ENCODE results near the gene FAM210A. TPM values are rescaled to one million over a fixed set of nuclear protein-coding genes. Genes with fewer than 3 reads are reported as not detected.
"Not testable (repeated sequence)": the region's sequence is repeated elsewhere in the genome, so short reads cannot be mapped to it uniquely, and the experiment has no call there.

The FAM210A gene
- polyA plus RNA-seq, 1 donor from 2014 or later: 16.5 TPM

DNA sequence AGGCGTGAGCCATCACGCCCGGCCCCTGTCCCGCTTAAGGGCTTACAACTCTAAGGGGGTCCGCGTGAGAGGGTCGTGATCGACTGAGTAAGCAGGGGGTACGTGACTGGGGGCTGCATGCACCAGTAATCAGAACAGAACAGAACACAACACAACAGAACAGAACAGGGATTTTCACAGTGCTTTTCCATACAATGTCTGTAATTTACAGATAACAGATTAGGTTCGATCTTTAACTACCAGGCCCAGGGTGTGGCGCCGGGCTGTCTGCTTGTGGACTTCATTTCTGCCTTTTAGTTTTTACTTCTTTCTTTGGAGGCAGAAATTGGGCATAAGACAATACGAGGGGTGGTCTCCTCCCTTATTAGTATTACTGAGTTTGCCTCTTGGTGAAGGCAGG lies 49.0 kb downstream of the FAM210A start:
- not testable (repeated sequence) for H3K27me3 Mint-ChIP-seq, H3K27ac Mint-ChIP-seq, H3K36me3 Mint-ChIP-seq, H3K9me3 Mint-ChIP-seq, H3K4me3 Mint-ChIP-seq, H3K4me1 Mint-ChIP-seq

DNA sequence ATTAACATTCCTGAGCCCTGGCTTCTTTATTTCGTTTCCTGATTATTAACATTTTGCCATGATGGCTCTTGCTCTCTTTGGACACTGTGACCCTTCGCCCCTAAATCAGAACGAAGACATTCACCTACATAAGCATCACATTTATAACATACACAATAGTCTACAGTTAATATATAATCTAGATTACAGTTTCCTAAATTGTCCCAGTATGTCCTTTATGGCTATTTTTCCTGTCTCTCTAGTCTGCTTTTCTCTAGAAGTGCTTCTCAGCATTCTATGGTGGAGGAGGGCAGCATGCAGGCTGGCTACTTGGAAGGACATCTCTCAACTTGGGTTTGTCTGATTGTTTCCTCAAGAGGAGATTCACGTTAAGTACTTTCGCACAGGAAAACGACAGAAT lies 49.9 kb downstream of the FAM210A start:
- peaks cover 3% of the 10 kb centered on the region for H3K36me3 Mint-ChIP-seq
- H3K27ac Mint-ChIP-seq: no peak overlapping the region
- peak overlapping the region in 1 of 4 donors; percentile 23 for H3K4me3 Mint-ChIP-seq
- H3K27me3 Mint-ChIP-seq: no peaks in the 10 kb centered on the region
- no peaks in the 10 kb centered on the region for H3K9me3 Mint-ChIP-seq
- H3K4me1 Mint-ChIP-seq: peaks cover 2 to 5% (median 4%) of the 10 kb centered on the region in 3 donors

GRCh38 chr18:13672657-13673056 lies 53.7 kb downstream of the FAM210A start:
- no peaks in the 10 kb centered on the region for H3K27me3 Mint-ChIP-seq
- H3K4me1 Mint-ChIP-seq: peaks cover 0 to 5% (median 4%) of the 10 kb centered on the region in 3 donors
- H3K27ac Mint-ChIP-seq: peak overlapping the region in 1 of 3 donors; percentile 50
- peaks cover 9% of the 10 kb centered on the region for H3K36me3 Mint-ChIP-seq
- H3K9me3 Mint-ChIP-seq: peaks cover 0 to 1% (median 0%) of the 10 kb centered on the region in 3 donors
- no peak overlapping the region for H3K4me3 Mint-ChIP-seq

GRCh38 chr18:13661779-13662256 lies 64.5 kb downstream of the FAM210A start:
- Mint-ChIP-seq H3K27ac (no peak overlapping the region), H3K27me3 (peaks cover 2% of the 10 kb centered on the region), H3K4me3 (no peak overlapping the region), H3K9me3 (no peaks in the 10 kb centered on the region), H3K36me3 (peaks cover 9% of the 10 kb centered on the region), H3K4me1 (no peaks in the 10 kb centered on the region)

- Mint-ChIP-seq H3K27ac (no peak overlapping the region), H3K27me3 (peaks cover 2% of the 10 kb centered on the region), H3K4me1 (no peaks in the 10 kb centered on the region), H3K9me3 (no peaks in the 10 kb centered on the region), H3K4me3 (no peak overlapping the region), H3K36me3 (peaks cover 7% of the 10 kb centered on the region)
Observed at GRCh38 chr18:13661051-13661778, 65.1 kb downstream of the FAM210A start.

- no peak overlapping the region for H3K27ac Mint-ChIP-seq
- H3K4me1 Mint-ChIP-seq: no peaks in the 10 kb centered on the region
- H3K4me3 Mint-ChIP-seq: no peak overlapping the region
- no peaks in the 10 kb centered on the region for H3K9me3 Mint-ChIP-seq
- H3K27me3 Mint-ChIP-seq: peaks cover 2% of the 10 kb centered on the region
- H3K36me3 Mint-ChIP-seq: peaks cover 7% of the 10 kb centered on the region
Observed at GRCh38 chr18:13660510-13660909, 65.8 kb downstream of the FAM210A start.

- H3K27me3 Mint-ChIP-seq: peaks cover 2% of the 10 kb centered on the region
- no peak overlapping the region for H3K27ac Mint-ChIP-seq
- H3K36me3 Mint-ChIP-seq: peaks cover 7% of the 10 kb centered on the region
- H3K4me1 Mint-ChIP-seq: no peaks in the 10 kb centered on the region
- H3K4me3 Mint-ChIP-seq: no peak overlapping the region
- no peaks in the 10 kb centered on the region for H3K9me3 Mint-ChIP-seq
Observed at GRCh38 chr18:13658436-13659204, 67.7 kb downstream of the FAM210A start.

- Mint-ChIP-seq H3K27ac (peak overlapping the region in 1 of 3 donors; percentile 17), H3K27me3 (peaks cover 2% of the 10 kb centered on the region), H3K9me3 (no peaks in the 10 kb centered on the region), H3K4me1 (no peaks in the 10 kb centered on the region), H3K36me3 (peaks cover 2% of the 10 kb centered on the region), H3K4me3 (no peak overlapping the region)
Observed at GRCh38 chr18:13657974-13658373, 68.4 kb downstream of the FAM210A start.

- H3K27ac Mint-ChIP-seq: peak overlapping the region in 1 of 3 donors; percentile 66
- no peak overlapping the region for H3K4me3 Mint-ChIP-seq
- H3K9me3 Mint-ChIP-seq: no peaks in the 10 kb centered on the region
- no peaks in the 10 kb centered on the region for H3K4me1 Mint-ChIP-seq
- peaks cover 2% of the 10 kb centered on the region for H3K27me3 Mint-ChIP-seq
- no peaks in the 10 kb centered on the region for H3K36me3 Mint-ChIP-seq
Observed at GRCh38 chr18:13653746-13654433, 72.5 kb downstream of the FAM210A start.

DNA sequence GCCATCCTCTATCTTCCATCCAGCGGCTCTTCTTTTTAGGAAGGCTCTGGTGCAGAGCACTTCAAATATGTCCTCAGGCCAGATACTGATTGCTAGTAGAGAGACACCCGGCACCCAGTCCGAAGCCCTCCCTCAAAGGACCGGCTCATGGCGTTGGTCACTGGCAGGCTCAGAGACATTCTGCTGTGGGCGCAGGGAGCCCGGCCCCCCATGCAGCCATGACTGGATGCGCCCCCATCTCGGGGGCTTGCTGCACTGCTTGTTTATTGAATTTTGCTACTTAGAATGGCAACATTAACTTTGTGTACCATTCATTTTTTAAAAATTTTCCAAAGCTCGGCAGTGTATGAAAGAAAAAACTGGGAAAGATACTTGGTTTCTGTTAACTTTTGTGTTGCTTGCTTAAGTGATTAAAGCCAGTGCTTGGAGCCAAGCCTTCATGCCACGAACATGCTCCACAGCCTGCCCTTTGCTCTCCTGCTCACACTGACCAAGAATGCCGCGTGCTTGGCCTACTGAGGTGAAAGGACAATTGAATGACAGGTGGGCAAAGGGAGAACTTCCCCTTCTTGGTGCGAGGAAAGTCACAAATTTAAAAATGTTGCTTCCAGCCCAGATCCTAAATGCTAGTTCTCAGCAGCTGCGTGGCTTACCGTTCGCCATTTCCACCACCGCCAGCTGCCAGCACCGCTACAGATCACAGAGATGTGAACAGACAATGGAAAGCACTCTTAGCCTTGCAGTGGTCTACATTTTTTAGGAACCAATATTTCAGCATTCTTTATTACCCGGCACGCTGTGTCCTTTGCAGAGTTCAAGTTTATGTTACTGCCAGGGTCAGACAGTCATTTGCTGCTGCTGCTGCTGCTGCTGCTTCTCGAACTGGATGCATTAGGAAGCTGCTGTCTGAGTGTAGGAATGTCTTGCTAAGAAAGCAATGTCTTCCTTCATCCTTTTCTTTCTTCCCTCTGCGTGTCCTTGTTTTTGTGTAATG lies 76.7 kb downstream of the FAM210A start:
- Mint-ChIP-seq H3K4me3 (no peak overlapping the region), H3K4me1 (peaks cover 0 to 1% (median 0%) of the 10 kb centered on the region in 3 donors), H3K27me3 (no peaks in the 10 kb centered on the region), H3K9me3 (no peaks in the 10 kb centered on the region), H3K36me3 (peaks cover 15% of the 10 kb centered on the region), H3K27ac (peak overlapping the region in 1 of 3 donors; percentile 24)

GRCh38 chr18:13647761-13648160 lies 78.6 kb downstream of the FAM210A start:
- H3K27ac Mint-ChIP-seq: no peak overlapping the region

GRCh38 chr18:13646633-13647032 lies 79.7 kb downstream of the FAM210A start:
- H3K27me3 Mint-ChIP-seq: no peaks in the 10 kb centered on the region

More at GRCh38 chr18:13647761-13648160, 78.6 kb downstream of the FAM210A start:
- Mint-ChIP-seq H3K4me3 (no peak overlapping the region), H3K36me3 (peaks cover 15% of the 10 kb centered on the region), H3K9me3 (no peaks in the 10 kb centered on the region), H3K4me1 (peaks cover 0 to 1% (median 0%) of the 10 kb centered on the region in 3 donors), H3K27me3 (no peaks in the 10 kb centered on the region)

DNA sequence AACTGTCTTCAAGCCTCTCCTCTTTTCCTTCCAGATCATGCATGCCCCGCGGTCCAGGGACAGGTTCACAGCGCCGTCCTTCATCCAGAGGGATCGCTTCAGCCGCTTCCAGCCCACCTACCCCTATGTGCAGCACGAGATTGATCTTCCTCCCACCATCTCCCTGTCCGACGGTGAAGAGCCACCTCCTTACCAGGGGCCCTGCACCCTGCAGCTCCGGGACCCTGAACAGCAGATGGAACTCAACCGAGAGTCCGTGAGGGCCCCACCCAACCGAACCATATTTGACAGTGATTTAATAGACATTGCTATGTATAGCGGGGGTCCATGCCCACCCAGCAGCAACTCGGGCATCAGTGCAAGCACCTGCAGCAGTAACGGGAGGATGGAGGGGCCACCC lies 81.3 kb downstream of the FAM210A start:
- Mint-ChIP-seq H3K9me3 (peaks cover 0 to 4% (median 0%) of the 10 kb centered on the region in 3 donors), H3K27me3 (no peaks in the 10 kb centered on the region), H3K36me3 (peaks cover 19% of the 10 kb centered on the region), H3K4me3 (no peak overlapping the region), H3K27ac (no peak overlapping the region), H3K4me1 (peaks cover 0 to 3% (median 0%) of the 10 kb centered on the region in 3 donors)

More at GRCh38 chr18:13646633-13647032, 79.7 kb downstream of the FAM210A start:
- H3K9me3 Mint-ChIP-seq: no peaks in the 10 kb centered on the region
- no peak overlapping the region for H3K4me3 Mint-ChIP-seq
- H3K36me3 Mint-ChIP-seq: peaks cover 15% of the 10 kb centered on the region
- peaks cover 0 to 1% (median 0%) of the 10 kb centered on the region in 3 donors for H3K4me1 Mint-ChIP-seq
- H3K27ac Mint-ChIP-seq: no peak overlapping the region

GRCh38 chr18:13643261-13643751 lies 83.1 kb downstream of the FAM210A start:
- Mint-ChIP-seq H3K4me3 (no peak overlapping the region), H3K27ac (no peak overlapping the region), H3K4me1 (peaks cover 0 to 3% (median 0%) of the 10 kb centered on the region in 3 donors), H3K9me3 (peaks cover 0 to 4% (median 0%) of the 10 kb centered on the region in 3 donors), H3K36me3 (peaks cover 19% of the 10 kb centered on the region), H3K27me3 (no peaks in the 10 kb centered on the region)
